GM12878 (cell line): ENCODE results near the gene NPRL2. TPM values are rescaled to one million over a fixed set of nuclear protein-coding genes. Genes with fewer than 3 reads are reported as not detected.
A peak's percentile ranks its signal among the peaks of the same experiment; 100 is the strongest.

Experiments
- ATAC-seq: fragments of 200-7000 bp; cut with Tn5 transposase; 3 replicates; pipeline ENCODE4 v1.9.1; 2020; ENCODE audit warnings: mild to moderate bottlenecking, moderate library complexity
- BruUV-seq: library from RNA; stranded (reverse); fragments of 400-500 nt; replicated peaks from 2 replicates; lab custom pipeline; 2021; lab: Mats Ljungman, UMichigan
- CTCF ChIA-PET: fragments of 300-600 bp; sonication (Branson Sonifier 250); formaldehyde crosslinking; extraction: SDS; loops from one replicate; lab custom pipeline; 2021; ENCODE audit warnings: inconsistent platforms; lab: Yijun Ruan, JAX
- POLR2A ChIA-PET: fragments of 350-600 bp; formaldehyde crosslinking; extraction: SDS; loops from one replicate; lab custom pipeline; 2021; ENCODE audit warnings: inconsistent platforms; lab: Charles Lee
- RAD21 ChIA-PET: fragments of 300-600 bp; sonication (Branson Sonifier 250); formaldehyde crosslinking; loops from one replicate; lab custom pipeline; 2023; ENCODE audit warnings: antibody characterized with exemption; ENCODE audit not compliant: unreplicated experiment; lab: Charles Lee
- SMC1A ChIA-PET: fragments of 300-600 bp; sonication (Branson Sonifier 250); formaldehyde crosslinking; loops from one replicate; lab custom pipeline; 2023; ENCODE audit not compliant: unreplicated experiment, uncharacterized antibody; lab: Charles Lee
- DNase-seq: peaks from one replicate; pipeline ENCODE4 v3.0.0-alpha.2; 2011; ENCODE audit warnings: low read depth, low spot score
- FAIRE-seq: peaks from 3 replicates; lab custom pipeline; 2011; peaks lifted over from hg19 to GRCh38; lab: Jason Lieb, UNC
- H2AFZ ChIP-seq: 2 replicates; pipeline ENCODE4 v1.6.0; 2011; ENCODE audit warnings: low read depth, low read length, control low read depth; ENCODE audit not compliant: control insufficient read depth
- H3K27ac ChIP-seq: 2 replicates; pipeline ENCODE4 v1.5.1; 2011; ENCODE audit warnings: control low read depth; ENCODE audit not compliant: control insufficient read depth, insufficient read depth
- H3K27me3 ChIP-seq, 2 experiments: replicated peaks in 1 of 2; 2 replicates each; pipeline versions ENCODE4 v1.6.0 to v1.6.1; 2011; ENCODE audit warnings: low read length in 1 of 2; ENCODE audit not compliant: control insufficient read depth in 2 of 2, insufficient read depth in 2 of 2
- H3K36me3 ChIP-seq, 2 experiments: 2 replicates each; pipeline ENCODE4 v1.5.1; 2011; ENCODE audit warnings: low read length in 1 of 2; ENCODE audit not compliant: control insufficient read depth in 2 of 2, insufficient read depth in 2 of 2
- H3K4me1 ChIP-seq: 2 replicates; pipeline ENCODE4 v1.6.1; 2011; ENCODE audit warnings: mild to moderate bottlenecking, low read length, moderate library complexity, mixed read lengths; ENCODE audit not compliant: control insufficient read depth, insufficient read depth
- H3K4me2 ChIP-seq: 2 replicates; pipeline ENCODE4 v1.6.0; 2011; ENCODE audit warnings: control low read depth; ENCODE audit not compliant: control insufficient read depth, insufficient read depth
- H3K4me3 ChIP-seq: fragments of 200-600 bp; sonication (generic); 2 replicates; pipeline ENCODE4 v1.5.1; 2016
- H3K79me2 ChIP-seq: 2 replicates; pipeline ENCODE4 v1.6.0; 2011; ENCODE audit warnings: low read length; ENCODE audit not compliant: control insufficient read depth, insufficient read depth
- H3K9ac ChIP-seq: 2 replicates; pipeline ENCODE4 v1.8.0; 2011; ENCODE audit warnings: low read length, control low read depth, mixed read lengths; ENCODE audit not compliant: control insufficient read depth, insufficient read depth
- H3K9me3 ChIP-seq: replicated peaks from 3 replicates; pipeline ENCODE4 v1.5.1; 2011; ENCODE audit warnings: mild to moderate bottlenecking, low read length; ENCODE audit not compliant: control insufficient read depth, insufficient read depth
- H4K20me1 ChIP-seq: 2 replicates; pipeline ENCODE4 v1.6.0; 2011; ENCODE audit not compliant: control insufficient read depth, insufficient read depth
- CEBPZ ChIP-seq: fragments of 150-350 bp; IDR thresholded peaks from 2 replicates; pipeline ENCODE4 v1.6.1; 2016; ENCODE audit warnings: low read depth, low read length
- CHD4 ChIP-seq: fragments of 200-600 bp; sonication (generic); IDR thresholded peaks from 2 replicates; pipeline ENCODE4 v1.6.1; 2016; ENCODE audit warnings: mild to moderate bottlenecking
- E2F8 ChIP-seq: fragments of 450-650 bp; IDR thresholded peaks from 2 replicates; pipeline ENCODE4 v1.6.1; 2018; ENCODE audit warnings: mild to moderate bottlenecking, low read depth, moderate library complexity; ENCODE audit not compliant: partially characterized antibody
- IRF4 ChIP-seq: IDR thresholded peaks from 2 replicates; pipeline ENCODE4 v1.6.1; 2011; ENCODE audit warnings: low read depth, low read length
- JUND ChIP-seq: IDR thresholded peaks from 2 replicates; pipeline ENCODE4 v1.6.1; 2012; ENCODE audit warnings: low read depth, mild to moderate bottlenecking, low read length, improper control_type of control experiment, moderate library complexity
- NR2F1 ChIP-seq: fragments of 450-650 bp; conservative IDR thresholded peaks from 2 replicates; pipeline ENCODE4 v1.6.1; 2017; ENCODE audit warnings: mild to moderate bottlenecking
- NRF1 ChIP-seq: conservative IDR thresholded peaks from 2 replicates; pipeline ENCODE4 v1.6.1; 2011; ENCODE audit warnings: mild to moderate bottlenecking, low read depth, low read length, improper control_type of control experiment
- SIX5 ChIP-seq: IDR thresholded peaks from 2 replicates; pipeline ENCODE4 v1.6.1; 2011; ENCODE audit warnings: mild to moderate bottlenecking, low read depth, low read length, moderate library complexity; ENCODE audit not compliant: severe bottlenecking
- SUPT20H ChIP-seq: IDR thresholded peaks from 2 replicates; pipeline ENCODE4 v1.6.1; 2011; ENCODE audit warnings: low read depth, mild to moderate bottlenecking, low read length, moderate library complexity, borderline replicate concordance; ENCODE audit not compliant: control insufficient read depth
- WGBS: methylation state at CpG from one replicate; pipeline ENCODE4 v1.1.6; 2016; ENCODE audit warnings: low lambda C conversion rate; ENCODE audit not compliant: insufficient replicate concordance, insufficient coverage; ENCODE audit errors: missing lambda C conversion rate; 5-methylcytosine and 5-hydroxymethylcytosine counted together
- in situ Hi-C: fragments of 300-500 bp; cut with MboI; formaldehyde crosslinking; loops from 9 replicates; pipeline ENCODE4 v1.14.3; 2018; ENCODE audit warnings: mixed read lengths
- intact Hi-C: fragments of 100-400 bp; cut with micrococcal nuclease; formaldehyde crosslinking; loops from one replicate; pipeline ENCODE4 v1.14.2; 2022; ENCODE audit not compliant: unreplicated experiment
- polyA plus RNA-seq, 11 experiments: library from polyadenylated mRNA; depleted of rRNA in 4 of 11; unstranded in 6 of 11; stranded (reverse) in 5 of 11; fragments of >200 nt; fragmentation: Nextera tagmentation in 4 of 11; fragmentation: Illumina TruSeq in 1 of 11; extraction: Ambion mirVana in 4 of 11; extraction: Trizol in 1 of 11; gene quantifications; 1 replicate in 1 of 11; 2 replicates in 10 of 11; pipeline versions ENCODE4 v1.2.1 to v1.2.3, GENCODE V29; 2011 to 2016; ENCODE audit warnings: inconsistent platforms in 2 of 11, missing spikeins in 2 of 11, low read depth in 1 of 11
- total RNA-seq, 4 experiments: library from RNA; depleted of rRNA in 3 of 4; stranded (reverse); fragments of >200 nt in 3 of 4; fragmentation: Illumina TruSeq in 1 of 4; extraction: Trizol in 1 of 4; gene quantifications; 2 replicates each; pipeline versions ENCODE4 v1.2.1 to v1.2.3, GENCODE V29; 2013 to 2021
- TF ChIP-seq, protein P1 (sequence below): fragments of 450-650 bp; IDR thresholded peaks from 2 replicates; pipeline ENCODE4 v1.6.1; 2017; ENCODE audit warnings: antibody characterized with exemption, mild to moderate bottlenecking, moderate library complexity

NPRL2 gene
- total and polyA plus RNA-seq, 10 of the 15 experiments (the other 5 are each of a cell fraction or from before 2014, with no cell fraction given) = 17.8 to 54.2 (median 32.9) TPM

GRCh38 chr3:50300681-50301254 is 49.8 kb downstream of the NPRL2 start:
- no peaks in the 10 kb centered on the region for H3K36me3 ChIP-seq
- no peak for DNase-seq
- no peak overlapping the region for H2AFZ ChIP-seq
- 85% methylated on average over 6 of the region's 6 CpGs for WGBS
- H3K9ac ChIP-seq = no peak overlapping the region
- no peaks in the 10 kb centered on the region for H3K27me3 ChIP-seq
- no TSS peak for BruUV-seq
- peaks cover 4% of the 10 kb centered on the region for H3K4me1 ChIP-seq
- peaks cover 2% of the 10 kb centered on the region; the same call in 1 of the 2 replicates for H3K79me2 ChIP-seq
- no peak for ATAC-seq
- in situ Hi-C loops (no loop called here), intact Hi-C loops (no loop called here)
- no peaks in the 10 kb centered on the region for H3K9me3 ChIP-seq
- TF ChIP-seq SIX5 = no peak
- no peak for TF ChIP-seq SUPT20H
- no peak for TF ChIP-seq CHD4
- no peak for TF ChIP-seq IRF4
- no peak for TF ChIP-seq NRF1
- no peak for TF ChIP-seq JUND
- no peak for TF ChIP-seq E2F8
- no peak for TF ChIP-seq CEBPZ
- TF ChIP-seq, protein P1, sequence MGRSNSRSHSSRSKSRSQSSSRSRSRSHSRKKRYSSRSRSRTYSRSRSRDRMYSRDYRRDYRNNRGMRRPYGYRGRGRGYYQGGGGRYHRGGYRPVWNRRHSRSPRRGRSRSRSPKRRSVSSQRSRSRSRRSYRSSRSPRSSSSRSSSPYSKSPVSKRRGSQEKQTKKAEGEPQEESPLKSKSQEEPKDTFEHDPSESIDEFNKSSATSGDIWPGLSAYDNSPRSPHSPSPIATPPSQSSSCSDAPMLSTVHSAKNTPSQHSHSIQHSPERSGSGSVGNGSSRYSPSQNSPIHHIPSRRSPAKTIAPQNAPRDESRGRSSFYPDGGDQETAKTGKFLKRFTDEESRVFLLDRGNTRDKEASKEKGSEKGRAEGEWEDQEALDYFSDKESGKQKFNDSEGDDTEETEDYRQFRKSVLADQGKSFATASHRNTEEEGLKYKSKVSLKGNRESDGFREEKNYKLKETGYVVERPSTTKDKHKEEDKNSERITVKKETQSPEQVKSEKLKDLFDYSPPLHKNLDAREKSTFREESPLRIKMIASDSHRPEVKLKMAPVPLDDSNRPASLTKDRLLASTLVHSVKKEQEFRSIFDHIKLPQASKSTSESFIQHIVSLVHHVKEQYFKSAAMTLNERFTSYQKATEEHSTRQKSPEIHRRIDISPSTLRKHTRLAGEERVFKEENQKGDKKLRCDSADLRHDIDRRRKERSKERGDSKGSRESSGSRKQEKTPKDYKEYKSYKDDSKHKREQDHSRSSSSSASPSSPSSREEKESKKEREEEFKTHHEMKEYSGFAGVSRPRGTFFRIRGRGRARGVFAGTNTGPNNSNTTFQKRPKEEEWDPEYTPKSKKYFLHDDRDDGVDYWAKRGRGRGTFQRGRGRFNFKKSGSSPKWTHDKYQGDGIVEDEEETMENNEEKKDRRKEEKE = no peak
- TF ChIP-seq NR2F1 = no peak
- H4K20me1 ChIP-seq = no peaks in the 10 kb centered on the region
- ChIA-PET POLR2A (no interaction called here), CTCF (interaction anchor here (0.7 to 3.5 kb wide), 2 partner anchors 18 to 24 kb away, joined by 3 to 13 read pairs; no protein-coding TSS in a partner anchor), SMC1A (no interaction called here), RAD21 (no interaction called here)
- peak overlapping the region; percentile 90; the same call in 1 of the 2 replicates for H3K4me2 ChIP-seq
- FAIRE-seq = no peak
- H3K27ac ChIP-seq = no peak overlapping the region
- peak overlapping the region; percentile 13; the same call in 1 of the 2 replicates for H3K4me3 ChIP-seq
